Panc1 (cell line): ENCODE results near the gene AKT3. TPM values are rescaled to one million over a fixed set of nuclear protein-coding genes. Genes with fewer than 3 reads are reported as not detected.
"Not testable (repeated sequence)": the region's sequence is repeated elsewhere in the genome, so short reads cannot be mapped to it uniquely, and the experiment has no call there.

Experiments
- ATAC-seq: fragments of 200-7000 bp; cut with Tn5 transposase; 2 replicates; pipeline ENCODE4 v1.9.1; 2020; ENCODE audit warnings: mild to moderate bottlenecking, moderate library complexity
- BruUV-seq: library from RNA; stranded (reverse); fragments of 400-500 nt; replicated peaks from 2 replicates; lab custom pipeline; 2021; lab: Mats Ljungman, UMichigan
- CTCF ChIA-PET: fragments of 300-600 bp; sonication (Branson Sonifier 250); formaldehyde crosslinking; loops from one replicate; lab custom pipeline; 2022; ENCODE audit warnings: antibody characterized with exemption; lab: Charles Lee
- POLR2A ChIA-PET: fragments of 300-600 bp; sonication (Branson Sonifier 250); formaldehyde crosslinking; loops from one replicate; lab custom pipeline; 2022; ENCODE audit warnings: antibody characterized with exemption; lab: Charles Lee
- DNase-seq: peaks from one replicate; pipeline ENCODE4 v3.0.0-alpha.2; 2010; ENCODE audit warnings: low read depth, low spot score
- H3K27ac ChIP-seq: 2 replicates; pipeline ENCODE4 v1.5.1; 2011; ENCODE audit warnings: mild to moderate bottlenecking, low read length, inconsistent platforms
- H3K27me3 ChIP-seq: fragments of 200-500 bp; sonication (Bioruptor generic); 2 replicates; pipeline ENCODE4 v1.6.0; 2014; ENCODE audit warnings: low read length, inconsistent platforms; ENCODE audit not compliant: control insufficient read depth, insufficient read depth
- H3K36me3 ChIP-seq: fragments of 200-500 bp; sonication (Bioruptor generic); 2 replicates; pipeline ENCODE4 v1.5.1; 2014; ENCODE audit warnings: inconsistent platforms, mild to moderate bottlenecking, low read length, moderate library complexity; ENCODE audit not compliant: control insufficient read depth, insufficient read depth
- H3K4me1 ChIP-seq: 2 replicates; pipeline ENCODE4 v1.5.1; 2011; ENCODE audit warnings: inconsistent platforms, mild to moderate bottlenecking, low read length, moderate library complexity; ENCODE audit not compliant: control insufficient read depth, insufficient read depth
- H3K4me3 ChIP-seq, 2 experiments: 2 replicates each; pipeline ENCODE4 v1.5.1; 2011 to 2012; ENCODE audit warnings: low read depth in 2 of 2, low read length in 2 of 2, mild to moderate bottlenecking in 2 of 2, inconsistent platforms in 1 of 2, moderate library complexity in 1 of 2
- H3K9me3 ChIP-seq: fragments of 200-500 bp; sonication (Bioruptor generic); 2 replicates; pipeline ENCODE4 v1.5.1; 2014; ENCODE audit warnings: low read depth, mild to moderate bottlenecking, inconsistent platforms, low read length, moderate library complexity; ENCODE audit not compliant: control insufficient read depth, insufficient read depth
- CTCF ChIP-seq: fragments of 450-650 bp; IDR thresholded peaks from 2 replicates; pipeline ENCODE4 v1.5.1; 2017; ENCODE audit warnings: mild to moderate bottlenecking
- POLR2AphosphoS5 ChIP-seq: IDR thresholded peaks from 2 replicates; pipeline ENCODE4 v1.6.1; 2012; ENCODE audit warnings: mild to moderate bottlenecking, low read depth, low read length, moderate library complexity
- REST ChIP-seq, 2 experiments: IDR thresholded peaks; 2 replicates each; pipeline ENCODE4 v1.6.1; 2011 to 2012; ENCODE audit warnings: low read depth in 2 of 2, control low read depth in 1 of 2, low read length in 1 of 2, mild to moderate bottlenecking in 1 of 2, moderate library complexity in 1 of 2; ENCODE audit not compliant: insufficient read depth in 1 of 2
- SIN3A ChIP-seq: IDR thresholded peaks from 2 replicates; pipeline ENCODE4 v1.6.1; 2012; ENCODE audit warnings: low read depth, mild to moderate bottlenecking, low read length, moderate library complexity, borderline replicate concordance; ENCODE audit not compliant: insufficient read depth
- TCF7L2 ChIP-seq: IDR thresholded peaks from 2 replicates; pipeline ENCODE4 v1.6.1; 2011; ENCODE audit warnings: mild to moderate bottlenecking, low read depth, low read length, inconsistent platforms
- in situ Hi-C: cut with HindIII; loops from 2 replicates; pipeline ENCODE4 v1.10.0; 2016; ENCODE audit warnings: low sequenced_read_pairs, low pct_unique_long_range_greater_than_20kb
- intact Hi-C: fragments of 100-400 bp; cut with micrococcal nuclease; formaldehyde crosslinking; loops from one replicate; pipeline ENCODE4 v1.10.0; 2022; ENCODE audit not compliant: unreplicated experiment
- total RNA-seq: library from RNA; stranded (reverse); gene quantifications from one replicate; pipeline ENCODE4 v1.2.1, GENCODE V29; 2021; ENCODE audit not compliant: unreplicated experiment

AKT3 gene
- total RNA-seq, 1 experiment from 2014 or later = 11.0 TPM

DNA sequence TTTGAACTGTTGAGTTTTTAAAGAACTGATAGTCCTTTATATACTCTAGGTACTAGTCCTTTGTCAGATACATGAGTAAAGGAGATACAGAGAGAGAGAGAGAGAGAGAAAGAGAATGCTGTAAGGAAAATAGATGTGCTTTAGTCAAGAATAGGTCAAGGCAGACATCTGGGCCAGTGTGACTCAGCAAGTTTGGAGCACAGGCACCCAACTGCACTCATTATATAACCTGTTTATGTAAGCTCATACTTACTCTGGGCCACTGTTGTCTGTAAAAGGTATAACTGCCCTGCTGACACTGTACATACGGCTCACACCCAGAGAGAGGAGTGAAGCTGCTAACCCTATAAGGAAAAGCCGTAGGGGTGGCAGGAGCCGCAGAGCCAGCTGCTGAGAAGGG, 32.2 kb upstream of the AKT3 start:
- ChIA-PET POLR2A (interaction anchor here (0.6 kb wide), 1 partner anchor 1441 kb away, joined by 3 read pairs; no protein-coding TSS in a partner anchor), CTCF (no interaction called here)
- Histone ChIP-seq H3K27ac (no peak overlapping the region), H3K9me3 (0 out of 2 replicates have a peak, but pooled peaks cover 3% of the 10 kb centered on the region), H3K36me3 (no peaks in the 10 kb centered on the region), H3K4me1 (no peaks in the 10 kb centered on the region), H3K4me3 (no peak overlapping the region), H3K27me3 (no peaks in the 10 kb centered on the region)
- in situ Hi-C loops (no loop called here), intact Hi-C loops (no loop called here)
- no peak for DNase-seq
- no TSS peak for BruUV-seq
- ATAC-seq = no peak
- TF ChIP-seq POLR2AphosphoS5 (no peak), TCF7L2 (no peak), SIN3A (no peak), CTCF (no peak)

DNA sequence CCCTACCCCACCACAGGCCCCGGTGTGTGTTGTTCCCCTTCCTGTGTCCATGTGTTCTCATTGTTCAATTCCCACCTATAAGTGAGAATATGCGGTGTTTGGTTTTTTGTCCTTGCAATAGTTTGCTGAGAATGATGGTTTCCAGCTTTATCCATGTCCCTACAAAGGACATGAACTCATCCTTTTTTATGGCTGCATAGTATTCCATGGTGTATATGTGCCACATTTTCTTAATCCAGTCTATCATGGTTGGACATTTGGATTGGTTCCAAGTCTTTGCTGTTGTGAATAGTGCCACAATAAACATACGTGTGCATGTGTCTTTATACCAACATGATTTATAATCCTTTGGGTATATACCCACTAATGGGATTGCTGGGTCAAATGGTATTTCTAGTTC, 27.0 kb upstream of the AKT3 start:
- H3K4me3 ChIP-seq, H3K27me3 ChIP-seq, POLR2A ChIA-PET, ATAC-seq, BruUV-seq, H3K27ac ChIP-seq, intact Hi-C loops, in situ Hi-C loops, H3K9me3 ChIP-seq, H3K4me1 ChIP-seq, DNase-seq, CTCF ChIA-PET, H3K36me3 ChIP-seq: not testable (repeated sequence)

GRCh38 chr1:243855616-243856318, 5.7 kb upstream of the AKT3 start:
- H3K27ac ChIP-seq = no peak overlapping the region
- H3K9me3 ChIP-seq = no peaks in the 10 kb centered on the region
- H3K27me3 ChIP-seq = peaks cover 29% of the 10 kb centered on the region
- TF ChIP-seq POLR2AphosphoS5 = no peak
- TF ChIP-seq REST (IDR thresholded peaks at IDR 0.05; ENCODE audit: insufficient read depth in 1 of 2, low read depth in 2 of 2, low read length in 1 of 2) = no peak
- TF ChIP-seq SIN3A = no peak
- TF ChIP-seq TCF7L2 = no peak
- TF ChIP-seq CTCF = no peak
- BruUV-seq = no TSS peak
- H3K36me3 ChIP-seq = no peaks in the 10 kb centered on the region
- DNase-seq = no peak
- H3K4me3 ChIP-seq = no peak overlapping the region
- CTCF ChIA-PET = no interaction called here
- POLR2A ChIA-PET = no interaction called here
- in situ Hi-C loops = no loop called here
- intact Hi-C loops = no loop called here
- H3K4me1 ChIP-seq = peaks cover 5% of the 10 kb centered on the region
- ATAC-seq = no peak
